Trophoblast cell (in vitro differentiated cells and primary cell): ENCODE measurements around the gene TRERF1.

Experiments
- DNase-seq, 2 donors: peaks; one replicate each; pipeline ENCODE4 v3.0.0-alpha.2; 2016
- H2AFZ ChIP-seq: 2 replicates; pipeline ENCODE4 v1.6.1; 2013; ENCODE audit warnings: low read length, moderate library complexity, mild to moderate bottlenecking; ENCODE audit not compliant: insufficient read depth, poor library complexity
- H2AK5ac ChIP-seq: 2 replicates; pipeline ENCODE4 v1.6.1; 2013; ENCODE audit warnings: mild to moderate bottlenecking, low read length
- H2BK120ac ChIP-seq: 2 replicates; pipeline ENCODE4 v1.6.1; 2013; ENCODE audit warnings: low read length, mild to moderate bottlenecking, moderate library complexity; ENCODE audit not compliant: insufficient read depth, poor library complexity
- H2BK12ac ChIP-seq: 2 replicates; pipeline ENCODE4 v1.6.1; 2013; ENCODE audit warnings: mild to moderate bottlenecking, low read length, moderate library complexity
- H2BK5ac ChIP-seq: 2 replicates; pipeline ENCODE4 v1.6.1; 2013; ENCODE audit warnings: low read length, low read depth, moderate library complexity, mild to moderate bottlenecking; ENCODE audit not compliant: poor library complexity
- H3K14ac ChIP-seq: 2 replicates; pipeline ENCODE4 v1.6.1; 2013; ENCODE audit warnings: mild to moderate bottlenecking, low read length
- H3K18ac ChIP-seq: 2 replicates; pipeline ENCODE4 v1.6.1; 2013; ENCODE audit warnings: mild to moderate bottlenecking, low read length
- H3K23ac ChIP-seq: 2 replicates; pipeline ENCODE4 v1.6.1; 2013; ENCODE audit warnings: low read length
- H3K27ac ChIP-seq: 2 replicates; pipeline ENCODE4 v1.5.1; 2013; ENCODE audit warnings: low read depth, mild to moderate bottlenecking, inconsistent platforms, low read length, moderate library complexity
- H3K27me3 ChIP-seq: 2 replicates; pipeline ENCODE4 v1.6.1; 2013; ENCODE audit warnings: inconsistent platforms, mild to moderate bottlenecking, low read length, moderate library complexity; ENCODE audit not compliant: insufficient read depth
- H3K36me3 ChIP-seq, 2 experiments: 1 replicate in 1 of 2; 2 replicates in 1 of 2; pipeline ENCODE4 v1.6.1; 2013; ENCODE audit warnings: low read length in 2 of 2, mild to moderate bottlenecking in 2 of 2, moderate library complexity in 1 of 2; ENCODE audit not compliant: insufficient read depth in 2 of 2, control insufficient read depth in 1 of 2
- H3K4ac ChIP-seq: 2 replicates; pipeline ENCODE4 v1.6.1; 2013; ENCODE audit warnings: low read depth, mild to moderate bottlenecking, low read length, moderate library complexity
- H3K4me1 ChIP-seq, 2 experiments: 1 replicate in 1 of 2; 2 replicates in 1 of 2; pipeline ENCODE4 v1.6.1; 2013; ENCODE audit warnings: low read length in 2 of 2, mild to moderate bottlenecking in 2 of 2, moderate library complexity in 1 of 2; ENCODE audit not compliant: insufficient read depth in 2 of 2, control insufficient read depth in 1 of 2
- H3K4me2 ChIP-seq: 2 replicates; pipeline ENCODE4 v1.6.1; 2013; ENCODE audit warnings: inconsistent platforms, mild to moderate bottlenecking, low read length, moderate library complexity
- H3K4me3 ChIP-seq: 2 replicates; pipeline ENCODE4 v1.5.1; 2013; ENCODE audit warnings: mild to moderate bottlenecking, low read depth, low read length, inconsistent platforms
- H3K79me1 ChIP-seq: one replicate; pipeline ENCODE4 v1.6.1; 2013; ENCODE audit warnings: low read length
- H3K79me2 ChIP-seq: 2 replicates; pipeline ENCODE4 v1.6.1; 2013; ENCODE audit warnings: low read length, mild to moderate bottlenecking; ENCODE audit not compliant: control insufficient read depth, insufficient read depth, poor library complexity
- H3K9ac ChIP-seq: 2 replicates; pipeline ENCODE4 v1.6.1; 2013; ENCODE audit warnings: mild to moderate bottlenecking, low read length
- H3K9me3 ChIP-seq: 2 replicates; pipeline ENCODE4 v1.6.1; 2013; ENCODE audit warnings: low read depth, mild to moderate bottlenecking, control low read depth, inconsistent platforms, low read length; ENCODE audit not compliant: insufficient read depth
- H4K12ac ChIP-seq: 2 replicates; pipeline ENCODE4 v1.6.1; 2013; ENCODE audit warnings: low read depth, mild to moderate bottlenecking, low read length, moderate library complexity
- H4K8ac ChIP-seq: 2 replicates; pipeline ENCODE4 v1.6.1; 2013; ENCODE audit warnings: low read depth, mild to moderate bottlenecking, low read length, moderate library complexity
- H4K91ac ChIP-seq: one replicate; pipeline ENCODE4 v1.6.1; 2013; ENCODE audit warnings: low read depth, mild to moderate bottlenecking, low read length, moderate library complexity
- WGBS: extraction: QIAGEN DNeasy Blood & Tissue Kit; methylation state at CpG from one replicate; pipeline ENCODE4 v1.1.7; 2013; ENCODE audit warnings: missing lambda C conversion rate; ENCODE audit not compliant: insufficient read length, insufficient coverage; ENCODE audit errors: extremely low coverage; 5-methylcytosine and 5-hydroxymethylcytosine counted together

TRERF1 gene

DNA sequence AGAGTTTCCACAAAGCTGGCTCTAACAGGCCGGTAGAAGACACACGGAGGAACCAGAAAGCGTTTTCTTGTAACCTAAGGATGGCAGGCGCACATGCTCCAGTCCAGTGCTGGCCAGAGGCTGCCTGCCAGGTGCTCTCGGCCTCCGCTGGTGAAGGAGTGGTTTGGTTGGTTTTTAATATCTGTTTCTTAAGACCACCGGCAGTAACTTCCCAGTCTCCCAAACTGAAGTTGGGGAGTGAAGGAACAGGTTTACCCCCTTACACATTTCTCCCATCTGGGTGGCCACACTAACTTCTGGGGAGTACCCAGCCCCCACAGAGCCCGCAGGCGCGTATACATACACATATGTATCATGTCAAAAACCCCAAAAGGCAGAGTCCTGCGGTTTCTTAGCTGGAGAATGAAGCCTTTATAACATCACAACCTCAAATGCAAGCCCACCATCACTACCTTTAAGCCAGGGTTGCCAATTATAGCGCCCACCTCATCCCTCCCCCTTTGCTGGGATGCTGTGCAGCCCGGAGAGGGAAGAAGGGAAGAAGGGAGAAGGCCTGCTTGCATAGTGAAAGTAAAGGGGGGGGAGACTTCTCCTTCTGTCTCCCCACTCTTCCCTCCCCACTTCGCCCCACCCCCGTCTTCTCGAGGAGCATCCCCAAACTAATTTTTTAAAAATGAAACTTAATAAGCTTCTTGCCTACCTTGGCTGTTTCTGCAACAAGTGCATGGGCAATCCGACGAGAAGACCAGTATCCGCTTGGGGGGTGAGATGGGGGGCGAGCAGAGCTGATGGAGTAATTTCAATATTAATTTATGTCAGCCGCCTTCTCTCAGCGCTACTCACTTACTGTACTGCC, 1.0 kb downstream of the TRERF1 start:
- Histone ChIP-seq H3K27ac (no peak overlapping the region), H3K79me2 (peaks cover 5% of the 10 kb centered on the region), H3K4ac (peak overlapping the region; percentile 70), H3K27me3 (no peaks in the 10 kb centered on the region), H3K9me3 (peaks cover 4% of the 10 kb centered on the region), H3K4me3 (peak overlapping the region; percentile 76), H2BK120ac (no peak overlapping the region), H2AFZ (peak overlapping the region; percentile 83), H3K4me1 (peaks cover 9 to 21% of the 10 kb centered on the region in 2 experiments), H3K23ac (no peak overlapping the region), H3K79me1 (peaks cover 17% of the 10 kb centered on the region), H3K9ac (no peak overlapping the region), H4K12ac (no peak overlapping the region), H3K14ac (no peak overlapping the region), H4K8ac (no peak overlapping the region), H3K18ac (peak overlapping the region; percentile 91), H3K36me3 (no peaks in the 10 kb centered on the region), H2AK5ac (no peak overlapping the region), H3K4me2 (peak overlapping the region; percentile 99), H2BK12ac (peak overlapping the region; percentile 77), H4K91ac (peak overlapping the region; percentile 63), H2BK5ac (no peak overlapping the region)
- DNase-seq = no peak
- WGBS = no CpG with 5 or more reads among the region's 22 CpGs

DNA sequence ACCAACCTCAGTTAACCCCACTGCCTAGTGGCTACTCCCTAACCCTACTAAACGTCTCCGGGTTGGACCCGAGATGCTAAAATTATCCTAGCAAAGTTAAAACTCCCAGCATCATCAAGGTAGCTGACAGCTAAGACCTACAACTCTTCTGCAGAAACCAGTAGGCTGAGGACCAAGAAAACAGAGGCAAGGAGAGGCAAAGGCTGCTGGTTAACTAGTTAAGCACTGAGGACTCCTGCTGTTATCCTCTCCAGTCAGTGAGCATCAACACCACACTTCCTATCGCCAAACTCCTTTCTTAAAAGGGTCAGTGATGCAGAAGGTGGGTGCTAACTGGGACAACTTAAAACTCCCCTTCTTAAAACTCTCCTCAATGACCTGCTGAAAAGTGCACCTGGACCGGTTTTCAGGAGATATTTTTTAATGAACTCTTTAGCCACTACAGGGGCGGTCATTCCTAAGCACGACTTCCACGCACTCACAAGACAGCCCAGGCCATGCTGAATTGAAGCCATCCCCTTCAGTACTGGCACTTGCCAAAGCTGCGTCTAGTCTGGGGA, 1.7 kb downstream of the TRERF1 start:
- Histone ChIP-seq H4K12ac (no peak overlapping the region), H4K8ac (no peak overlapping the region), H3K79me1 (peaks cover 17% of the 10 kb centered on the region), H3K27me3 (no peaks in the 10 kb centered on the region), H3K9me3 (peaks cover 4% of the 10 kb centered on the region), H3K4me1 (peaks cover 9 to 21% of the 10 kb centered on the region in 2 experiments), H2AFZ (peak overlapping the region; percentile 15), H3K4me3 (no peak overlapping the region), H3K23ac (no peak overlapping the region), H2BK12ac (peak overlapping the region; percentile 3), H3K14ac (no peak overlapping the region), H2BK120ac (no peak overlapping the region), H3K4ac (no peak overlapping the region), H3K9ac (no peak overlapping the region), H3K18ac (no peak overlapping the region), H3K4me2 (peak overlapping the region; percentile 99), H4K91ac (no peak overlapping the region), H2BK5ac (no peak overlapping the region), H3K36me3 (no peaks in the 10 kb centered on the region), H3K79me2 (peaks cover 5% of the 10 kb centered on the region), H2AK5ac (no peak overlapping the region), H3K27ac (no peak overlapping the region)
- no peak for DNase-seq
- no CpG with 5 or more reads among the region's 9 CpGs for WGBS

DNA sequence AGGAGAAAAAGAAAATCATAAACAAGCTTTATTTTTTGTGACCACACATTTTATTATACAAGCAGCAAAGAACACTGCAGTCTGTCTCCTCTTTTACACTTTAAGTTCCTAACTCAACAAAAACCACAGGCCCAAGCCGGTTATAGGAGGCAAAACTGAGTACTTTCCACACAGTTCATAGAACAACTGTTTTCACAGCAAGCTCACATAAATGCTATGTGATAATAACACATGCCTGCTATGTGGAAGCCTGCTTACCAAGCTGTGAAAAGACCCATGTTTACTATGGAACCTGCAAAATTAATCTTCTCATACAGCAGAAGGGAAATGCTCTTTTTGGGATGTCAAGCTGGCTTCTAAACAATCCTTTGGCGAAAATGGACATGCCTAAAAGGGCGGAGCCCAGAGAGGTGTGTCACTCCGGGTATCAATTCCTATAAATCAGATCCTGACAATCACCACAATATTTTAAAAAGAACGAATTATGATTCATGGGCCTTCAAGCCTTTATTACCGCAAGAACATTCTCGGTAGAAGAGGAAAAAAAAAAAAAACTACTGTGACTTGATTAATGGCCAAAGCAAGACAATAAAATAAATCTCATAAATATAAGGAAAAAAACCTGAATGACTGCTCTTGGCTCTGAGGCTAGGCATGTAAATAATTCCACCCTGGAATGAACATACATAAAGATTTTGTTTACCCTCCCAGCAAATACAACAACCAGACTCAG, 2.6 kb downstream of the TRERF1 start:
- Histone ChIP-seq H3K27me3 (no peaks in the 10 kb centered on the region), H2BK120ac (no peak overlapping the region), H4K12ac (no peak overlapping the region), H3K4me1 (peaks cover 13 to 24% of the 10 kb centered on the region in 2 experiments), H2BK12ac (no peak overlapping the region), H4K91ac (no peak overlapping the region), H3K79me2 (peaks cover 5% of the 10 kb centered on the region), H3K9me3 (peaks cover 4% of the 10 kb centered on the region), H3K23ac (no peak overlapping the region), H3K4me2 (no peak overlapping the region), H2BK5ac (no peak overlapping the region), H3K9ac (no peak overlapping the region), H4K8ac (no peak overlapping the region), H3K27ac (no peak overlapping the region), H3K4me3 (no peak overlapping the region), H3K79me1 (peaks cover 15% of the 10 kb centered on the region), H3K14ac (no peak overlapping the region), H2AFZ (no peak overlapping the region), H3K36me3 (no peaks in the 10 kb centered on the region), H2AK5ac (no peak overlapping the region), H3K4ac (no peak overlapping the region), H3K18ac (no peak overlapping the region)
- no CpG with 5 or more reads among the region's 7 CpGs for WGBS
- no peak for DNase-seq

DNA sequence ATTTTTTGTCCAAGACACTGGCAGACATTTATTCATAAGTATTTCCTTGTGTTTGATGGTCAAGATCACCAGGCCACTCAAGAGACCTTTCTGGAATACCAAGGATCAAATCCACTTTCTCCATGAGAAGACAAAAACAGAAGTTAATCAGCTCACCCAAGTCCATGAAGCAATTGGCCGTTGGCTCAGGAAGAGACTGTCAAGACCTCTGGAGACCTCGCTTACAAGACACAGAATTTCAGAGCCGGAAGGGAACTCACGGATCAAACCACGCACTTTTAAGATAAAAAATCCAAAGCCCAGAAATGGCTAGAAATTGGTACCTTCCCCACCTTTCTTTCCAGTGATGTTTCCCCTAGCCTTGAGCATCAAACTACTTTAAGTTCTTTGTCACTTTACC, 3.3 kb downstream of the TRERF1 start:
- H2AFZ ChIP-seq = no peak overlapping the region
- no CpG with 5 or more reads among the region's 5 CpGs for WGBS

More for the DNA sequence above, 3.3 kb downstream of the TRERF1 start:
- H2BK12ac ChIP-seq = no peak overlapping the region
- no peak overlapping the region for H2AK5ac ChIP-seq
- no peak overlapping the region for H2BK120ac ChIP-seq
- peaks cover 4% of the 10 kb centered on the region for H3K9me3 ChIP-seq
- DNase-seq = no peak
- no peaks in the 10 kb centered on the region for H3K36me3 ChIP-seq
- no peak overlapping the region for H3K9ac ChIP-seq
- H4K8ac ChIP-seq = no peak overlapping the region
- no peaks in the 10 kb centered on the region for H3K27me3 ChIP-seq
- H4K12ac ChIP-seq = no peak overlapping the region
- H4K91ac ChIP-seq = no peak overlapping the region
- peaks cover 13 to 24% of the 10 kb centered on the region in 2 experiments for H3K4me1 ChIP-seq
- H3K79me2 ChIP-seq = peaks cover 5% of the 10 kb centered on the region
- H2BK5ac ChIP-seq = no peak overlapping the region
- no peak overlapping the region for H3K14ac ChIP-seq
- H3K79me1 ChIP-seq = peaks cover 11% of the 10 kb centered on the region
- H3K4ac ChIP-seq = no peak overlapping the region
- no peak overlapping the region for H3K4me2 ChIP-seq
- no peak overlapping the region for H3K23ac ChIP-seq
- no peak overlapping the region for H3K27ac ChIP-seq
- no peak overlapping the region for H3K4me3 ChIP-seq
- H3K18ac ChIP-seq = no peak overlapping the region
